ENCODE results near the gene EFCC1.

- TF ChIP-seq POLR2A (IDR thresholded peaks at IDR 0.05) = no peak
- TF ChIP-seq, protein P1, sequence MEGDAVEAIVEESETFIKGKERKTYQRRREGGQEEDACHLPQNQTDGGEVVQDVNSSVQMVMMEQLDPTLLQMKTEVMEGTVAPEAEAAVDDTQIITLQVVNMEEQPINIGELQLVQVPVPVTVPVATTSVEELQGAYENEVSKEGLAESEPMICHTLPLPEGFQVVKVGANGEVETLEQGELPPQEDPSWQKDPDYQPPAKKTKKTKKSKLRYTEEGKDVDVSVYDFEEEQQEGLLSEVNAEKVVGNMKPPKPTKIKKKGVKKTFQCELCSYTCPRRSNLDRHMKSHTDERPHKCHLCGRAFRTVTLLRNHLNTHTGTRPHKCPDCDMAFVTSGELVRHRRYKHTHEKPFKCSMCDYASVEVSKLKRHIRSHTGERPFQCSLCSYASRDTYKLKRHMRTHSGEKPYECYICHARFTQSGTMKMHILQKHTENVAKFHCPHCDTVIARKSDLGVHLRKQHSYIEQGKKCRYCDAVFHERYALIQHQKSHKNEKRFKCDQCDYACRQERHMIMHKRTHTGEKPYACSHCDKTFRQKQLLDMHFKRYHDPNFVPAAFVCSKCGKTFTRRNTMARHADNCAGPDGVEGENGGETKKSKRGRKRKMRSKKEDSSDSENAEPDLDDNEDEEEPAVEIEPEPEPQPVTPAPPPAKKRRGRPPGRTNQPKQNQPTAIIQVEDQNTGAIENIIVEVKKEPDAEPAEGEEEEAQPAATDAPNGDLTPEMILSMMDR (IDR thresholded peaks at IDR 0.05) = no peak
Observed at GRCh38 chr3:129052675-129053074, 51.6 kb downstream of the EFCC1 start.

Measured in gastroesophageal sphincter (tissue), 3 donors.